T-helper 22 cell (primary cell): ENCODE measurements around the gene CLCN4.

Experiments
- DNase-seq: peaks from one replicate; pipeline ENCODE4 v3.0.0-alpha.2; 2020; ENCODE audit warnings: low read depth

CLCN4 gene

DNA sequence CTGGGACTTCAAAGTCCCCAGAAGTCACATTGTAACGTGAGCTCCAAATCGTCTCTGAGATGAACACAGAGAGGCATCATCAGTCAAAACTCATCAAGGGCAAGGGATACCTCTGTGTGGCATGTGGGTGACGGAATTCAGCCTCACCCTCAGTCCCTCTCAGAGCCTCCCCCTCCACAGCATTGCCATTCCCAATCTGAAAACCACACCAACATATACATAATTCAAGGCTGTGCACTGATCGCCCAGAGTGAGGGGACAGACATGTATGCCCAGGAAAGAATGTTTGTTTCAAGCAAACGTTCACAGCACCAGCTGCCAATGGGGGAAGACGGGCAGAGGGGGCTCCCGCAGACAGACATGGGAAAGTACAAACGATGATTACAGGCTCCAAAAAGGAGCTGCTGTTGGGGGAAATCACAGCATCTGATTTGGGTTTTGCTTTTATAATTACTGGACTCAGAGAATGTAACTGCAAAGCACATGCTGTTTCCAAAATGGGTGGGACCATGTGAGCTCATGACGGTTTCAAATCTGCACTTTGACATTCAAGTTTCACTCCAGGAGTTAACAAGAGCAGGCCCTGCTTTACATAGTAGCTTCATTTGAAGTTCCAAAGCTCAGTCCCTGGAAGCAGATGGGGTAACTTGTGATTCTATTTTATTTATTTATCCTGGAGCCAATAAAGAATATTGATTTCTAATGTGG is 88.3 kb downstream of the CLCN4 start:
- no peak for DNase-seq

DNA sequence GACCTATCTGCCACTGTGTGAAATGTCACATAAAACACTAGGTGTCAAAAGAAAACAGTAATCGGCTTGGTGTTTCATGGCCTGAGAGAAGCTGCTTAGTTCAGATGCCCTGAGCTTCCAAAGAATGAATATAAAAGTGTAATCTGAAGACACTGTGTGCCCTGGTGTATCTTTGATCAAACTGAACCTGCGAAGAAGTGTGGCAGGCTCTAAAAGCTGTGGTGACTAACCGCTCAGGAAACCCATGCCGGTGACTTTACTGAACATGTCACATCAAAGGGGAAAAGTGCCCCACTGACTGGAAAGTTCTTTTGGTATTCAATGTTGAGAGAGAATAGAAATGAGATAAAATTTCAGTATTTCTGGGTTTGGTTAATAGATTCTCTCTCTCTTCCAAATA is 89.1 kb downstream of the CLCN4 start:
- DNase-seq, result no peak

DNA sequence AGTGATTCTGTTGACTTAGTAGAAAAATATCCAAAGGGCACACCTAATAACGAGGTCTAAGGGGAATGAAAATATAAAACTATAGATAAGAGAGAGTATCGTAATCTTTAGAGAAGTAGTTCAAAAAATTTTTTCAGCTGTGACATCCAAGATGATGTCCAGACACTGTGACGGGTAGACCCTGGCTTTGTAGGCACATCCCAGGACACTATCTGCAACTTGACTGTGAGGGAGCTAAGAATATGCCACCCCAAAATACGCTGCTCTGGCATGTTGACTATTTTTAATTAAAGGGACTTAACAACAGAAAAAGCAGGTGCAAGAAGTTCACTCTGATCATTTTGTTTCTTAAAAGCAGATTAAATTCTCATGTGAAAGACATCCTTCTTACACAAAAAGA is 89.5 kb downstream of the CLCN4 start:
- DNase-seq, result no peak

DNA sequence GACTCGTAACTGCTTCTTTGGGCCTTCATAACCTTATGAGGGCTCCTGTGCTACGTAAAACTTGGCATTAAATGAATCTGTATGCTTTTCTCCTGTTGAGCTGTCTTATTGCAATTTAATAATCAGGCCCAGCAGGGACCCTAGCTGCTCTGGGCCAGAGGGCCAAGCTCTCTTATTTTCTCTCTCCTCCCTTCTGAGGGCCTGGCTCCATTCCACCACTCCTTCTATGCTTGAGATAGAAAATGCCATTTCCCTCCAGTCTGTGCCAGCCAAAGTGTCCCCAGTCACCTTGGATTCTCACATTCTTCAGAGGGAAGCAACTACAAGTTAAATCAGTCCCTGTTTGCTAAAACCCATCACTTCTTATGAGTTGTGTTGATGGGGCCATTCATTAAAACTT is 90.1 kb downstream of the CLCN4 start:
- no peak for DNase-seq

DNA sequence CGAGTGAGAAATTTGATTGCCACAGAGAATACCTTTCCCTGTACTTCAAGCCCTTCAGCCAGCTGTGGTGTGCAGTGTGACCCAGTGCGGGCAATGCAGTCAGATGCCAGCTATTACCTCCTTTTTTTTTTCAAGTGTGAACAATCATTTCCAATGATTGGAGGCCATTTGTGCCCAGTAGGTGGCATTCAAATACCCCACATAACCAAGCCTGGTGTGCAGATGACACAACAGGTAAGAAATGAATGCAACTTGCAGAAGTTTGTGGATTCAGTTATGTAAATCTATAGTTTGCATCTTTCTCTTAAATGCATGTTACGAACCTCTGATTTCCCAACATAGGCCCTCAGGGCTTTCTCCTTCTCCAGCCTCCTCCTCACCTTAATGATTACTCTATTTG is 98.0 kb downstream of the CLCN4 start:
- no peak for DNase-seq

DNA sequence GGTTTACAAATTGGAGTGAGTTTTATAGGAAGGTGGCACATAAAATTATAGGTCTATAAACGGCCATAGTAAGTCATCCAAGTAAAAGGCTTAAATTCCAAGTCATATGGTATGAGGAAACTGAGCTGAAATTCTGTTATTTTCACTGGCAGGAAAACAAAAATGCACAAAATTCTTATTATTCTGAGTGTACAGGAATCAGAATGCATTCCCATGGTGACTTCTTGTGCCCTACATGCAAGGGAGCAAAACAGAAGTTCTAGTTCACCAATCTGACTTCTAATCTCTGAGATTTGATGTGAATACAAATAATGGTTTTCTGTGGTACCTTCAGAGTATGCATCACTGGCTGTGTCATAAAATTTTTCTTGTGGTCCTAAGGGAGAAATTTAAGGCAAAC is 102.9 kb downstream of the CLCN4 start:
- no peak for DNase-seq

DNA sequence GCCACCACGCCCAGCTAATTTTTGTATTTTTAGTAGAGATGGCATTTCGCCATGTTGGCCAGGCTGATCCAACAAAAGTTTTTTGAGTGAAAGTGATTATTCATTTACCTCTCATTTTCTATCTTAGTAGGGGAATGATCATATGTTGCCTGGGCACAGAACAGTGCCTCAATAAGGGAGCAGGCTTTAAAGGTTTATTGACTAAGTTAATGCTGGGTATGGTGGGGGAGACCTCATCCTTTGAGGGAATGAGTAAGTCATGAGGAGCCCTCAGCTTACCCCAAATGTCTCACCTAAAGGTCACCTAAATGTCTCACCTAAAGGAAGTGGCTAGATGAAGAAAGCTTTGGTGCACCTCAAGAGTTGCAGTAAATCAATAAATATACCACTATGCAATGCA is 109.0 kb downstream of the CLCN4 start:
- no peak for DNase-seq

DNA sequence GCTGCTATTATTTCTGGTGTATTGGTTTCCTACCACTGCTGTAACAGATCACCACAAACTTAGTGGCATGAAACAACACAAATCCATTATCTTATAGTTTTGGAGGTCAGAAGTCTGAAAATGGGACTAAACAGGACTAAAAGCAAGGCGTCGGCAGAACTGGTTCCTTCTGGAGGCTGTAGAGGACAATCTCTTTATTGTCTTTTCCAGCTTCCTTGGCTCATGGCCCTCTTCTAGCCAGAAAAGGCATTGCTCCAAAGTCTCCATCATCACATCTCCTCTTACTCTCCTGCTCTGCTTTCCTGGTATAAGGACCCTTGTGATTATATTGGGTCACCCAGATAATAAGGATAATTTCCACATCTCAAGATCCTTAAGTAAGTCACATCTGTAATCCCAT is 121.9 kb downstream of the CLCN4 start:
- DNase-seq, result no peak

DNA sequence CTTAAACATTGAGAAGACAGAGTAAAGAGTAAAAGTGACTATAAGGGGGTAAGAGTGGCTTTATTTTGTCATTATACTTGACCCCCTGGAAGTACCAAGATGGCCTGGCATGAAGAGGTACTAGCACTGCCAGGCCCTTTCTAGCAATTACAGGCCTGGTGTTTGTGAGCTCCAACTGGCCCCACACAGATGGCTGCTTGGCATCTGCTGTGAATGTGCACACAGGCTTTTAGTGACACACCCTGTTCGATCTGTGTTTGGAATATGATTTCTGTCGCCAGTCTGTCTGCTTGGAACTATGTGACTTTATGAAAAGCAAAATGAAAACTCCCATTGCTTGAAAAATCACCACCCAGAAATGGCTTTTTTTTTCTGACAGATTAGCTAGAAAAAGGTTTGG is 123.3 kb downstream of the CLCN4 start:
- DNase-seq, result no peak

DNA sequence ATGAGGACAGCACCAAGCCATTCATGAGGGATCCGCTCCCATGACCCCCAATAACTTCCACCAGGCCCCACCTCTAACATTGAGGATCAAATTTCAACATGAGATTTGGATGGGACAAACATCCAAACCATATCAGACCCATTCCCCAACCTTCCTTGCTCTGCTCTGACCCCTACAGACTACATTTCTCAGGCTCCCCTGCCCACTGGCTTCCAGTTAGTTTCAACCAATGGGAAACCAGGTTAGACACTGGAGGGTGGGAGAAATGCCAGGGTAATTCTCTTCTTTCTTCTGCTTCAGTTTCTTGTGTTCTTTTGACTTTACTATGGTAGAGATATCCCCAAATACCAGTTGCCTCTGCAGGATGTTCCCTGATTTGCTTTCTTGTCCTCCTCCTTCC is 125.7 kb downstream of the CLCN4 start:
- DNase-seq, result no peak

DNA sequence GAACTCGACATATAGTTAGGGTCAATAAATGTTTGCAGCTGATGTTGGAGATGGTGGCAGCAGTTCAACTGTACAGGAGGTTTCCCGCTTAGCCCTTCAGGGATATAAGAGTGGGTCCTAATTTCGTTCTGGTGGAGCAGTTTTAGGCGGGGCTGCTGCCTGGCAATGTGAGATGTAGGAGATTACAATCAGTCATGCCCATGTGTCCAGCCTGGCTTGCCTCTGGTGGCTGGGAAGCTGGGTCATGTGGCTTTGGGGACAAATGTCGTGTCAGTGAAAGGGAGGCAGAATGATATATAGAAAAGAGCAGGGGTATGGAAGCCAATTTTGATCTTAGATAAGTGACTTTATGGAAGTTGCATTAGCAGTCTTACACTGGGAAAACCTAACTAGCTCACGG is 129.4 kb downstream of the CLCN4 start:
- no peak for DNase-seq
